ENCODE data around the gene CDCP1.

The CDCP1 gene

DNA sequence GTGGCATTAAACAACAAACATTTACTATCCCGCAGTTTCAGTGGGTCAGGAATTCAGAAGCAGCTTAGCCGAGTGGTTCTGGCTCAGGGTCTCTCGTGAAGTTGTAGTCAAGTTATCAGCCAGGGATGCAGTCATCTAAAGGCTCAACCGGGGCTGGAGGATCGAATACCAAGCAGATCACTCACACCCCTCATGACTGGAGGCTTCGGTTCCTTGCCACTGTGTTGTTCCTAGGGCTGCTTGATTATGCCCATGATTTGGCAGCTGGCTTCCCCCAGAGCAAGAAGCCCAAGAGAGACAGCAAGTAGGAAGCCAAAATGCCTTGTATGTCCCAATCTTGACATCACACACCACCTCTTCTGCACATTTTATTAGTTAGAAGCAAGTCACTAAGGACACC is 33.9 kb upstream of the CDCP1 start:
- DNase-seq (ENCODE audit: insufficient read length, low spot score) (no peak), FAIRE-seq (no peak)
- TF ChIP-seq, protein P1, sequence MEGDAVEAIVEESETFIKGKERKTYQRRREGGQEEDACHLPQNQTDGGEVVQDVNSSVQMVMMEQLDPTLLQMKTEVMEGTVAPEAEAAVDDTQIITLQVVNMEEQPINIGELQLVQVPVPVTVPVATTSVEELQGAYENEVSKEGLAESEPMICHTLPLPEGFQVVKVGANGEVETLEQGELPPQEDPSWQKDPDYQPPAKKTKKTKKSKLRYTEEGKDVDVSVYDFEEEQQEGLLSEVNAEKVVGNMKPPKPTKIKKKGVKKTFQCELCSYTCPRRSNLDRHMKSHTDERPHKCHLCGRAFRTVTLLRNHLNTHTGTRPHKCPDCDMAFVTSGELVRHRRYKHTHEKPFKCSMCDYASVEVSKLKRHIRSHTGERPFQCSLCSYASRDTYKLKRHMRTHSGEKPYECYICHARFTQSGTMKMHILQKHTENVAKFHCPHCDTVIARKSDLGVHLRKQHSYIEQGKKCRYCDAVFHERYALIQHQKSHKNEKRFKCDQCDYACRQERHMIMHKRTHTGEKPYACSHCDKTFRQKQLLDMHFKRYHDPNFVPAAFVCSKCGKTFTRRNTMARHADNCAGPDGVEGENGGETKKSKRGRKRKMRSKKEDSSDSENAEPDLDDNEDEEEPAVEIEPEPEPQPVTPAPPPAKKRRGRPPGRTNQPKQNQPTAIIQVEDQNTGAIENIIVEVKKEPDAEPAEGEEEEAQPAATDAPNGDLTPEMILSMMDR (IDR thresholded peaks at IDR 0.05; ENCODE audit: insufficient read depth, missing control alignments), result no peak

- FAIRE-seq, result no peak
- TF ChIP-seq, protein P1 (IDR thresholded peaks at IDR 0.05; ENCODE audit: insufficient read depth, missing control alignments), result no peak
- no peak for DNase-seq (ENCODE audit: insufficient read length, low spot score)
These were observed 33.0 kb upstream of the CDCP1 start for GRCh38 chr3:45179163-45179562.

- TF ChIP-seq, protein P1 (IDR thresholded peaks at IDR 0.05; ENCODE audit: insufficient read depth, missing control alignments), result no peak
- no peak for DNase-seq (ENCODE audit: insufficient read length, low spot score)
- FAIRE-seq, result no peak
These were observed 32.2 kb upstream of the CDCP1 start for GRCh38 chr3:45178183-45179023.

DNA sequence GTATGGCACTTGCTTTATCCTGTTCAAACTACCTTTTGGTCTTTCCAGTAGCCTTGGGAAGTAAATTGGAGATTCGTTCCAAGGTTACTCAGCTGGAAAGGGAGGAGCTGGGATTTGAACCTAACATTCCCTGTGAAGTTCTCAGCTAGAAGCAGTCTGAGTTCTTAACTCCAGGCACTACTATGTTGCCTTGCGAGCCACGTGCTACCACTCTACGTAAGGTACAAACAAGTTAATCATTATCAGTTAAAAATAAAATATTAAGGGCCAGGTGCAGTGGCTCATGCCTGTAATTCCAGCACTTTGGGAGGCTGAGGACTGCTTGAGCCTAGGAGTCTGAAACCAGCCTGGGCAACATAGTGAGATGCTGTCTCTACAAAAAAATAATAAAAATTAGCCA is 30.7 kb upstream of the CDCP1 start:
- TF ChIP-seq, protein P1 (IDR thresholded peaks at IDR 0.05; ENCODE audit: insufficient read depth, missing control alignments), result no peak
- DNase-seq (ENCODE audit: insufficient read length, low spot score), result no peak
- FAIRE-seq, result no peak

- FAIRE-seq, result no peak
These were observed 28.1 kb upstream of the CDCP1 start for GRCh38 chr3:45174234-45174633.

DNA sequence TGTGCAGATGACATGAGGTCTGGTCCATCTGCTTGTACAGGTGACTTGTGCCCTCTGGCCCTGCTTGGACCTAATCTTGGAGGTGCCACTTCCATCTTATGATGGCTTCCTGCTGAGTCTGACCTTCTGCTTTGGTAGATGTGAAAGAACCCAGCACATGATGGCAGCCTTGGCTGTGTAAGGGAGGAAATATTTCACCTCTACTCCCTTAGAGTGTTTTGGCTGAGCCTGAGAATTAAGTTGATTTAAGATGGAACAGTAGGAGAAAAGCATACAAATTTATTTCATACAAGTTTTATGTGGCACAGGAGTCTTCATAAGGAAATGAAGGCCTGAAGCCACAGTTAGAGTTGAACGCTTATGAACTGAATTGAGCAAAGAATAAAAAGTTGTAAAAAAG is 27.6 kb upstream of the CDCP1 start:
- TF ChIP-seq, protein P1 (IDR thresholded peaks at IDR 0.05; ENCODE audit: insufficient read depth, missing control alignments), result no peak
- FAIRE-seq, result no peak

More at GRCh38 chr3:45174234-45174633, 28.1 kb upstream of the CDCP1 start:
- no peak for DNase-seq (ENCODE audit: insufficient read length, low spot score)
- TF ChIP-seq, protein P1 (IDR thresholded peaks at IDR 0.05; ENCODE audit: insufficient read depth, missing control alignments), result no peak

GRCh38 chr3:45171283-45171682 is 25.1 kb upstream of the CDCP1 start:
- DNase-seq (ENCODE audit: insufficient read length, low spot score) (no peak), FAIRE-seq (no peak)
- TF ChIP-seq, protein P1 (IDR thresholded peaks at IDR 0.05; ENCODE audit: insufficient read depth, missing control alignments), result no peak

More for the DNA sequence above, 27.6 kb upstream of the CDCP1 start:
- DNase-seq (ENCODE audit: insufficient read length, low spot score), result no peak
